Measurements from ENCODE around the gene ME3. TPM values are rescaled to one million over a fixed set of nuclear protein-coding genes. Genes with fewer than 3 reads are reported as not detected.

The ME3 gene
- total RNA-seq, 4 donors from 2014 or later = 30.8 to 54.6 (median 36.7) TPM

GRCh38 chr11:86513138-86513537, 159.3 kb downstream of the ME3 start:
- DNase-seq (ENCODE audit: low spot score in 2 of 2) = no peak
- peaks cover 0 to 4% (median 0%) of the 10 kb centered on the region in 3 donors for H3K36me3 ChIP-seq
- H3K27ac ChIP-seq = no peak overlapping the region
- peaks cover 0 to 32% (median 0%) of the 10 kb centered on the region in 4 donors for H3K4me1 ChIP-seq
- WGBS, 2 donors = 97% methylated on average over 1 of the region's 1 CpG
- no peaks in the 10 kb centered on the region for H3K9me3 ChIP-seq
- no peaks in the 10 kb centered on the region for H3K27me3 ChIP-seq
- no peak for TF ChIP-seq EP300 (IDR thresholded peaks at IDR 0.05)
- TF ChIP-seq CTCF (IDR thresholded peaks at IDR 0.05) = no peak
- no peak for TF ChIP-seq POLR2A (IDR thresholded peaks at IDR 0.05)
- no peak overlapping the region for H3K4me3 ChIP-seq

GRCh38 chr11:86511086-86511551, 161.3 kb downstream of the ME3 start:
- no peak for DNase-seq (ENCODE audit: low spot score in 2 of 2)
- no peaks in the 10 kb centered on the region for H3K9me3 ChIP-seq
- 45 to 46% methylated on average over 3 of the region's 3 CpGs for WGBS, 2 donors
- H3K27me3 ChIP-seq = no peaks in the 10 kb centered on the region
- no peak overlapping the region for H3K4me3 ChIP-seq
- H3K27ac ChIP-seq = peak overlapping the region in 1 of 4 donors; percentile 13
- peaks cover 0 to 25% (median 0%) of the 10 kb centered on the region in 4 donors for H3K4me1 ChIP-seq
- peaks cover 0 to 7% (median 0%) of the 10 kb centered on the region in 3 donors for H3K36me3 ChIP-seq
- TF ChIP-seq EP300 (IDR thresholded peaks at IDR 0.05) = no peak
- TF ChIP-seq CTCF (IDR thresholded peaks at IDR 0.05) = no peak
- TF ChIP-seq POLR2A (IDR thresholded peaks at IDR 0.05) = no peak

GRCh38 chr11:86510674-86511073, 161.7 kb downstream of the ME3 start:
- no peak overlapping the region for H3K27ac ChIP-seq
- 44 to 48% methylated on average over 3 of the region's 3 CpGs for WGBS, 2 donors
- no peaks in the 10 kb centered on the region for H3K9me3 ChIP-seq
- H3K27me3 ChIP-seq = no peaks in the 10 kb centered on the region
- H3K4me3 ChIP-seq = no peak overlapping the region
- H3K36me3 ChIP-seq = peaks cover 0 to 11% (median 0%) of the 10 kb centered on the region in 3 donors
- no peak for DNase-seq (ENCODE audit: low spot score in 2 of 2)
- H3K4me1 ChIP-seq = peaks cover 0 to 21% (median 0%) of the 10 kb centered on the region in 4 donors
- TF ChIP-seq CTCF (IDR thresholded peaks at IDR 0.05) = no peak
- no peak for TF ChIP-seq EP300 (IDR thresholded peaks at IDR 0.05)
- no peak for TF ChIP-seq POLR2A (IDR thresholded peaks at IDR 0.05)

- no peak for DNase-seq (ENCODE audit: low spot score in 2 of 2)
- TF ChIP-seq POLR2A (IDR thresholded peaks at IDR 0.05) = no peak
- TF ChIP-seq CTCF (IDR thresholded peaks at IDR 0.05) = no peak
- TF ChIP-seq EP300 (IDR thresholded peaks at IDR 0.05) = no peak
- Histone ChIP-seq H3K9me3 (no peaks in the 10 kb centered on the region), H3K4me3 (no peak overlapping the region), H3K27me3 (no peaks in the 10 kb centered on the region), H3K27ac (no peak overlapping the region), H3K36me3 (peaks cover 0 to 14% (median 0%) of the 10 kb centered on the region in 3 donors), H3K4me1 (peaks cover 0 to 15% (median 0%) of the 10 kb centered on the region in 4 donors)
- WGBS, 2 donors = 85 to 89% methylated on average over 2 of the region's 2 CpGs
Observed at GRCh38 chr11:86510097-86510496, 162.3 kb downstream of the ME3 start.

GRCh38 chr11:86509588-86509974, 162.8 kb downstream of the ME3 start:
- Histone ChIP-seq H3K9me3 (no peaks in the 10 kb centered on the region), H3K4me3 (no peak overlapping the region), H3K27ac (no peak overlapping the region), H3K27me3 (no peaks in the 10 kb centered on the region), H3K4me1 (peaks cover 0 to 15% (median 0%) of the 10 kb centered on the region in 4 donors), H3K36me3 (peaks cover 0 to 14% (median 0%) of the 10 kb centered on the region in 3 donors)
- TF ChIP-seq CTCF (IDR thresholded peaks at IDR 0.05) = no peak
- no peak for TF ChIP-seq POLR2A (IDR thresholded peaks at IDR 0.05)
- TF ChIP-seq EP300 (IDR thresholded peaks at IDR 0.05) = no peak
- 2 to 3% methylated on average over 2 of the region's 2 CpGs for WGBS, 2 donors
- DNase-seq (ENCODE audit: low spot score in 2 of 2) = no peak
